SK-N-SH treated with all-trans-retinoic acid at 6 μM for 48 hours (cell line): ENCODE data around the gene ARHGEF10L.

ENCODE experiments used
- ATAC-seq: fragments of 200-7000 bp; cut with Tn5 transposase; 3 replicates; pipeline ENCODE4 v1.9.1; 2020; ENCODE audit warnings: mild to moderate bottlenecking, moderate library complexity
- ARNTL ChIP-seq: fragments of 450-650 bp; formaldehyde crosslinking; IDR thresholded peaks from 2 replicates; pipeline ENCODE4 v1.5.0; 2020; ENCODE audit warnings: low read depth, mild to moderate bottlenecking, moderate library complexity, borderline replicate concordance
- BACH2 ChIP-seq: fragments of 250-450 bp; sonication (Bioruptor Pico); IDR thresholded peaks from 2 replicates; pipeline ENCODE4 v1.9.0; 2021; ENCODE audit warnings: mild to moderate bottlenecking, borderline replicate concordance
- CREB5 ChIP-seq: fragments of 250-450 bp; sonication (Bioruptor Pico); IDR thresholded peaks from 2 replicates; pipeline ENCODE4 v1.5.1; 2020; ENCODE audit warnings: low read depth, mild to moderate bottlenecking, moderate library complexity
- CSDC2 ChIP-seq: fragments of 250-450 bp; sonication (Bioruptor Pico); IDR thresholded peaks from 2 replicates; pipeline ENCODE4 v1.5.0; 2020; ENCODE audit warnings: mild to moderate bottlenecking, moderate library complexity
- ESRRG ChIP-seq: fragments of 250-450 bp; sonication (Bioruptor Pico); IDR thresholded peaks from 2 replicates; pipeline ENCODE4 v1.6.1; 2021; ENCODE audit warnings: mild to moderate bottlenecking
- GLIS3 ChIP-seq: fragments of 250-450 bp; sonication (Bioruptor Pico); IDR thresholded peaks from 2 replicates; pipeline ENCODE4 v1.5.0; 2020; ENCODE audit warnings: mild to moderate bottlenecking, moderate library complexity
- ISL1 ChIP-seq: fragments of 250-450 bp; sonication (Bioruptor Pico); IDR thresholded peaks from 2 replicates; pipeline ENCODE4 v2.1.2; 2022; ENCODE audit warnings: mild to moderate bottlenecking, moderate library complexity
- PPARA ChIP-seq: fragments of 250-450 bp; sonication (Bioruptor Pico); IDR thresholded peaks from 2 replicates; pipeline ENCODE4 v1.5.0; 2020; ENCODE audit warnings: mild to moderate bottlenecking, borderline replicate concordance
- SNAI2 ChIP-seq: fragments of 250-450 bp; sonication (Bioruptor Pico); IDR thresholded peaks from 2 replicates; pipeline ENCODE4 v1.5.0; 2020; ENCODE audit warnings: mild to moderate bottlenecking, moderate library complexity
- TOX ChIP-seq: fragments of 250-450 bp; sonication (Bioruptor Pico); IDR thresholded peaks from 2 replicates; pipeline ENCODE4 v1.8.0; 2021; ENCODE audit warnings: mild to moderate bottlenecking, moderate library complexity, borderline replicate concordance
- ZC3H10 ChIP-seq: fragments of 250-450 bp; sonication (Bioruptor Pico); IDR thresholded peaks from 2 replicates; pipeline ENCODE4 v1.5.1; 2021; ENCODE audit warnings: mild to moderate bottlenecking, moderate library complexity
- ZFP3 ChIP-seq: fragments of 250-450 bp; sonication (Bioruptor Pico); IDR thresholded peaks from 2 replicates; pipeline ENCODE4 v1.5.0; 2020; ENCODE audit warnings: mild to moderate bottlenecking, moderate library complexity
- ZFP30 ChIP-seq: fragments of 450-650 bp; formaldehyde crosslinking; IDR thresholded peaks from 2 replicates; pipeline ENCODE4 v1.5.0; 2022; ENCODE audit warnings: mild to moderate bottlenecking, moderate library complexity
- ZNF565 ChIP-seq: fragments of 450-650 bp; formaldehyde crosslinking; conservative IDR thresholded peaks from 2 replicates; pipeline ENCODE4 v1.5.0; 2020; ENCODE audit warnings: low read depth, mild to moderate bottlenecking, moderate library complexity
- ZNF70 ChIP-seq: fragments of 450-650 bp; formaldehyde crosslinking; IDR thresholded peaks from 2 replicates; pipeline ENCODE4 v1.5.0; 2020; ENCODE audit warnings: mild to moderate bottlenecking, moderate library complexity
- ZNF8 ChIP-seq: fragments of 450-650 bp; formaldehyde crosslinking; IDR thresholded peaks from 2 replicates; pipeline ENCODE4 v1.5.0; 2020; ENCODE audit warnings: mild to moderate bottlenecking, moderate library complexity
- TF ChIP-seq, protein P1 (sequence below): fragments of 250-450 bp; sonication (Bioruptor Pico); IDR thresholded peaks from 2 replicates; pipeline ENCODE4 v1.5.0; 2020; ENCODE audit warnings: mild to moderate bottlenecking, moderate library complexity
- TF ChIP-seq, protein P2 (sequence below): fragments of 250-450 bp; sonication (Bioruptor Pico); IDR thresholded peaks from 2 replicates; pipeline ENCODE4 v1.5.1; 2021; ENCODE audit warnings: mild to moderate bottlenecking, moderate library complexity
- TF ChIP-seq, protein P3 (sequence below): fragments of 250-450 bp; sonication (Bioruptor Pico); IDR thresholded peaks from 2 replicates; pipeline ENCODE4 v1.8.0; 2020; ENCODE audit warnings: mild to moderate bottlenecking, moderate library complexity, borderline replicate concordance
- TF ChIP-seq, protein P4 (sequence below): fragments of 250-450 bp; sonication (Bioruptor Pico); IDR thresholded peaks from 2 replicates; pipeline ENCODE4 v1.8.0; 2021; ENCODE audit warnings: low read depth, mild to moderate bottlenecking, moderate library complexity, borderline replicate concordance

Gene ARHGEF10L

GRCh38 chr1:17567582-17567981, 28.1 kb downstream of the ARHGEF10L start:
- ATAC-seq = no peak
- TF ChIP-seq ZC3H10 (no peak), SNAI2 (CRISPR knock-in tag) (no peak), TOX (CRISPR knock-in tag) (no peak), ZNF8 (no peak), ZFP30 (CRISPR knock-in tag) (no peak), PPARA (CRISPR knock-in tag) (no peak), ZNF70 (CRISPR knock-in tag) (no peak), GLIS3 (CRISPR knock-in tag) (no peak), ESRRG (CRISPR knock-in tag) (no peak), ZFP3 (CRISPR knock-in tag) (no peak), BACH2 (CRISPR knock-in tag) (no peak)
- TF ChIP-seq, protein P1, sequence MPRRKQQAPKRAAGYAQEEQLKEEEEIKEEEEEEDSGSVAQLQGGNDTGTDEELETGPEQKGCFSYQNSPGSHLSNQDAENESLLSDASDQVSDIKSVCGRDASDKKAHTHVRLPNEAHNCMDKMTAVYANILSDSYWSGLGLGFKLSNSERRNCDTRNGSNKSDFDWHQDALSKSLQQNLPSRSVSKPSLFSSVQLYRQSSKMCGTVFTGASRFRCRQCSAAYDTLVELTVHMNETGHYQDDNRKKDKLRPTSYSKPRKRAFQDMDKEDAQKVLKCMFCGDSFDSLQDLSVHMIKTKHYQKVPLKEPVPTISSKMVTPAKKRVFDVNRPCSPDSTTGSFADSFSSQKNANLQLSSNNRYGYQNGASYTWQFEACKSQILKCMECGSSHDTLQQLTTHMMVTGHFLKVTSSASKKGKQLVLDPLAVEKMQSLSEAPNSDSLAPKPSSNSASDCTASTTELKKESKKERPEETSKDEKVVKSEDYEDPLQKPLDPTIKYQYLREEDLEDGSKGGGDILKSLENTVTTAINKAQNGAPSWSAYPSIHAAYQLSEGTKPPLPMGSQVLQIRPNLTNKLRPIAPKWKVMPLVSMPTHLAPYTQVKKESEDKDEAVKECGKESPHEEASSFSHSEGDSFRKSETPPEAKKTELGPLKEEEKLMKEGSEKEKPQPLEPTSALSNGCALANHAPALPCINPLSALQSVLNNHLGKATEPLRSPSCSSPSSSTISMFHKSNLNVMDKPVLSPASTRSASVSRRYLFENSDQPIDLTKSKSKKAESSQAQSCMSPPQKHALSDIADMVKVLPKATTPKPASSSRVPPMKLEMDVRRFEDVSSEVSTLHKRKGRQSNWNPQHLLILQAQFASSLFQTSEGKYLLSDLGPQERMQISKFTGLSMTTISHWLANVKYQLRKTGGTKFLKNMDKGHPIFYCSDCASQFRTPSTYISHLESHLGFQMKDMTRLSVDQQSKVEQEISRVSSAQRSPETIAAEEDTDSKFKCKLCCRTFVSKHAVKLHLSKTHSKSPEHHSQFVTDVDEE (CRISPR knock-in tag) = no peak
- TF ChIP-seq, protein P2, sequence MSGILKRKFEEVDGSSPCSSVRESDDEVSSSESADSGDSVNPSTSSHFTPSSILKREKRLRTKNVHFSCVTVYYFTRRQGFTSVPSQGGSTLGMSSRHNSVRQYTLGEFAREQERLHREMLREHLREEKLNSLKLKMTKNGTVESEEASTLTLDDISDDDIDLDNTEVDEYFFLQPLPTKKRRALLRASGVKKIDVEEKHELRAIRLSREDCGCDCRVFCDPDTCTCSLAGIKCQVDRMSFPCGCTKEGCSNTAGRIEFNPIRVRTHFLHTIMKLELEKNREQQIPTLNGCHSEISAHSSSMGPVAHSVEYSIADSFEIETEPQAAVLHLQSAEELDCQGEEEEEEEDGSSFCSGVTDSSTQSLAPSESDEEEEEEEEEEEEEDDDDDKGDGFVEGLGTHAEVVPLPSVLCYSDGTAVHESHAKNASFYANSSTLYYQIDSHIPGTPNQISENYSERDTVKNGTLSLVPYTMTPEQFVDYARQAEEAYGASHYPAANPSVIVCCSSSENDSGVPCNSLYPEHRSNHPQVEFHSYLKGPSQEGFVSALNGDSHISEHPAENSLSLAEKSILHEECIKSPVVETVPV = no peak
- TF ChIP-seq, protein P3, sequence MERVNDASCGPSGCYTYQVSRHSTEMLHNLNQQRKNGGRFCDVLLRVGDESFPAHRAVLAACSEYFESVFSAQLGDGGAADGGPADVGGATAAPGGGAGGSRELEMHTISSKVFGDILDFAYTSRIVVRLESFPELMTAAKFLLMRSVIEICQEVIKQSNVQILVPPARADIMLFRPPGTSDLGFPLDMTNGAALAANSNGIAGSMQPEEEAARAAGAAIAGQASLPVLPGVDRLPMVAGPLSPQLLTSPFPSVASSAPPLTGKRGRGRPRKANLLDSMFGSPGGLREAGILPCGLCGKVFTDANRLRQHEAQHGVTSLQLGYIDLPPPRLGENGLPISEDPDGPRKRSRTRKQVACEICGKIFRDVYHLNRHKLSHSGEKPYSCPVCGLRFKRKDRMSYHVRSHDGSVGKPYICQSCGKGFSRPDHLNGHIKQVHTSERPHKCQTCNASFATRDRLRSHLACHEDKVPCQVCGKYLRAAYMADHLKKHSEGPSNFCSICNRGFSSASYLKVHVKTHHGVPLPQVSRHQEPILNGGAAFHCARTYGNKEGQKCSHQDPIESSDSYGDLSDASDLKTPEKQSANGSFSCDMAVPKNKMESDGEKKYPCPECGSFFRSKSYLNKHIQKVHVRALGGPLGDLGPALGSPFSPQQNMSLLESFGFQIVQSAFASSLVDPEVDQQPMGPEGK (CRISPR knock-in tag) = no peak

DNA sequence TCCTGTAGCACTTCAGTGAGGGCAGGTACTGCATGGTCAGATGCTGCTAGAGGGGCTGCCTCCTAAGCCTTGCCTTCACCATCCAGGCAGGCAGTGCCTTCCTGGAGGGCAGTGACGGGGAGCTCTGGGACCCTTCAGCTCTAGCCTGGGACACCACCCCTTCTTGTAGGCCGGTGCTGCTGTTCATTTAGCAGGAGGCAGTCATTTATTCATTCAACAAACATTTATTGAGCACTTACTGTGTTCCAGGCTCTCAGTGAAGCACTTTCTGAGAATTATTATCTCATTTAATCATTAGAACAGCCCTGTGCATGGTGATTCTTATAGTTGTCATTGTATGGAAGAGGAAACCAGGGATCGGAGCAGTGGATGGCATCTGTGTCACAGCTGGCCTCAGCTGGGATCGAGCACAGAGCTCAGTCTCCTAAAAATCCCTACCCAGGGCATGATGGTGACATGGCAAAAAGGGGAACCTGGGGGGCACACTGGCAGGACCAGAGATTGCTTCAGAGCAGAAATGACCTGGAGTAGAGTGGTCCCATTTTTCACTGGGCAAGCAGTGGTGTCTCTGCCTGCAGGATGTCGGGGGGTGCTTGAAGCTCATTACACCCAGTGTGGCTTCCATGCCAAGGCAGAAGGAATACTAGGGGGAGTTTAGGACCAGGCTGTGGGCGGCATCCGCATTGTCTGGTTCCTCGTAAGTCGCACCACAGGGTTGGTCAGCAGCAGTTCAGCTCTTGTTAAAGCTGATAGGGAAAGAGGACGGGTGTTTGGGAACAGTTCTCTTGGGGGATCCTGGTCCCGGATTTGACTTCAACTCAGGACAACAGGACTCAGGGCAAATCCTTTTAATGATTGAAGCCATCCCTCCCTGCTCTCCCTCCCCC, 28.8 kb downstream of the ARHGEF10L start:
- TF ChIP-seq ARNTL (CRISPR knock-in tag) = no peak
- TF ChIP-seq, protein P4, sequence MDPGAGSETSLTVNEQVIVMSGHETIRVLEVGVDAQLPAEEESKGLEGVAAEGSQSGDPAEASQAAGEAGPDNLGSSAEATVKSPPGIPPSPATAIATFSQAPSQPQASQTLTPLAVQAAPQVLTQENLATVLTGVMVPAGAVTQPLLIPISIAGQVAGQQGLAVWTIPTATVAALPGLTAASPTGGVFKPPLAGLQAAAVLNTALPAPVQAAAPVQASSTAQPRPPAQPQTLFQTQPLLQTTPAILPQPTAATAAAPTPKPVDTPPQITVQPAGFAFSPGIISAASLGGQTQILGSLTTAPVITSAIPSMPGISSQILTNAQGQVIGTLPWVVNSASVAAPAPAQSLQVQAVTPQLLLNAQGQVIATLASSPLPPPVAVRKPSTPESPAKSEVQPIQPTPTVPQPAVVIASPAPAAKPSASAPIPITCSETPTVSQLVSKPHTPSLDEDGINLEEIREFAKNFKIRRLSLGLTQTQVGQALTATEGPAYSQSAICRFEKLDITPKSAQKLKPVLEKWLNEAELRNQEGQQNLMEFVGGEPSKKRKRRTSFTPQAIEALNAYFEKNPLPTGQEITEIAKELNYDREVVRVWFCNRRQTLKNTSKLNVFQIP (CRISPR knock-in tag) = no peak
- no peak for TF ChIP-seq ESRRG (CRISPR knock-in tag)
- TF ChIP-seq, protein P1 (CRISPR knock-in tag) = no peak
- TF ChIP-seq ISL1 (CRISPR knock-in tag) = no peak
- no peak for TF ChIP-seq TOX (CRISPR knock-in tag)
- TF ChIP-seq ZNF565 (CRISPR knock-in tag) = no peak
- no peak for TF ChIP-seq ZFP3 (CRISPR knock-in tag)
- no peak for TF ChIP-seq CSDC2 (CRISPR knock-in tag)
- no peak for TF ChIP-seq ZFP30 (CRISPR knock-in tag)
- no peak for TF ChIP-seq ZNF70 (CRISPR knock-in tag)
- no peak for TF ChIP-seq CREB5 (CRISPR knock-in tag)
- no peak for TF ChIP-seq SNAI2 (CRISPR knock-in tag)
- ATAC-seq = no peak
